Superior temporal gyrus (tissue), 1 donor: ENCODE results near the gene NUDT12.

ENCODE experiments used
- DNase-seq: peaks from one replicate; pipeline ENCODE4 v3.0.0-alpha.2; 2016; ENCODE audit errors: extremely low spot score

NUDT12 gene

GRCh38 chr5:103562453-103563157, at the start of gene NUDT12:
Gene NUDT12, minus strand, starts transcription at chr5:103562789. Its CDS starts 2,541 bp downstream, at chr5:103560248.
- peak; percentile 82 for DNase-seq

- DNase-seq = no peak
Observed at GRCh38 chr5:103607346-103607745, 44.8 kb upstream of the NUDT12 start.

- no peak for DNase-seq
Observed at GRCh38 chr5:103605277-103605676, 42.7 kb upstream of the NUDT12 start.

GRCh38 chr5:103602438-103602837, 39.8 kb upstream of the NUDT12 start:
- no peak for DNase-seq

- no peak for DNase-seq
Observed at GRCh38 chr5:103601314-103601713, 38.7 kb upstream of the NUDT12 start.

GRCh38 chr5:103600086-103600485, 37.5 kb upstream of the NUDT12 start:
- DNase-seq = no peak

GRCh38 chr5:103598997-103599566, 36.5 kb upstream of the NUDT12 start:
- DNase-seq = no peak

GRCh38 chr5:103590221-103590620, 27.6 kb upstream of the NUDT12 start:
- no peak for DNase-seq

GRCh38 chr5:103589776-103590175, 27.2 kb upstream of the NUDT12 start:
- DNase-seq = no peak

- no peak for DNase-seq
Observed at GRCh38 chr5:103589357-103589756, 26.8 kb upstream of the NUDT12 start.

- DNase-seq = peak; percentile 83
Observed at GRCh38 chr5:103587185-103587748, 24.7 kb upstream of the NUDT12 start.

GRCh38 chr5:103582364-103582763, 19.8 kb upstream of the NUDT12 start:
- DNase-seq = peak; percentile 85

- DNase-seq = no peak
Observed at GRCh38 chr5:103573411-103573810, 10.8 kb upstream of the NUDT12 start.

- DNase-seq = no peak
Observed at GRCh38 chr5:103572454-103572853, 9.9 kb upstream of the NUDT12 start.

- DNase-seq = no peak
Observed at GRCh38 chr5:103571730-103572129, 9.1 kb upstream of the NUDT12 start.

GRCh38 chr5:103569313-103570060, 6.9 kb upstream of the NUDT12 start:
- no peak for DNase-seq

GRCh38 chr5:103565719-103566118, 3.1 kb upstream of the NUDT12 start:
- no peak for DNase-seq

GRCh38 chr5:103561685-103562452, 720 bp downstream of the NUDT12 start:
- no peak for DNase-seq

- no peak for DNase-seq
Observed at GRCh38 chr5:103560826-103561225, 1.8 kb downstream of the NUDT12 start.

GRCh38 chr5:103546858-103547257, 15.7 kb downstream of the NUDT12 start:
- DNase-seq = no peak

GRCh38 chr5:103542441-103542840, 20.1 kb downstream of the NUDT12 start:
- DNase-seq = no peak

- DNase-seq = no peak
Observed at GRCh38 chr5:103541569-103541968, 21.0 kb downstream of the NUDT12 start.
